ENCODE data around the gene WDR83.

Gene WDR83

DNA sequence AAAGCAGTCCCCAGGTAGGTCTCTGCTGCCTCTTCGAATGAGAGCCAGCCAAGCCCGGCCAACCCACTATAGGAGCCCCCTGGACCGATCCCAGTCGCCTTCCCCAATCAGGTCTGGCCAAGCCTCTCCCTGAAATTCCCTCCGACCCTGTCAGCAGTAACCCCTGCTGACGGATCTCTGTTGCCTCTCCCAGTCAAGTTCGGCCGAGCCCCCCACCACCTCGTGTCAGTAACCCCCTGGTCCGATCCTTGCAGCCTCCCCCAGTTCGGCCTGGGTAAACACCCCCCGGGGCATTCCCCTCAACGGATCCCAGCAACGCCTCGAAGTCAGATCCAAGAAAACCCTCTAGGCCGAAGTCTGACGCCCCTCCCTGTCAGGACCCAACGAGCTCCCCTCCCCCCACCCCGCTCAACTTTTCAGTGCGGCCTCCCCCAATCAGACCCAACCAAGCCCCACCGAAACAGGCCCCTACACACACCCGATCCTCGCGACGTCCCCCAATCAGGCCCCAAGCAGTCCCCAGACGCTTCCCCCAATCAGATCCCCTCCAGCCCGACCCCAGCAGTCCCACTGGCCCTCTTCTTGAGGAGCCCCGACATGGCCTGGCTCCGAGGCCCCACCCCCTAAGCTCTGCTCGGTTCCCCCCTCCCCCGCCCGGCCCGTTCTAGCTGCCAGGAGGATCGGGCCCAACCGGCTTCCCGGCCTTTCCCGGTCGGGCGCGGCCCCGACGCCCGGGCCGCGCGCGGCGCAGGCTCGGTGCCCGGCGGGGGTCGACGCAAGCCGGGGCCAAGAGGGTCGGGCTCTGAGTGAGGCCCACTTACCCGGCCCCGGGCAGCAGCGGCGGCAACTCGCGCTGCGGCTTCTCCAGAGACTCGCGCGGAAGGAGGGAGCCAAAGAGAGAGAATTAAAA is 55.3 kb downstream of the WDR83 start:
- POLR2A ChIA-PET: interaction anchor here (0.6 to 5.1 kb wide), 14 partner anchors 10 to 169 kb away, joined by 3 to 89 read pairs (median 4); partner anchors contain the start of genes FBXW9, GCDH, GET3 and JUNB
- peak overlapping the region; percentile 79 for H3K4me3 ChIP-seq (ENCODE audit: low read depth, low read length)
- peak overlapping the region; percentile 97 for H3K27ac ChIP-seq (ENCODE audit: extremely low read depth, low read depth, low read length)
- H3K4me1 ChIP-seq (ENCODE audit: control insufficient read depth, insufficient read depth, low read length): no peaks in the 10 kb centered on the region
- CTCF ChIA-PET: interaction anchor here (0.6 to 3.3 kb wide), 8 partner anchors 12 to 337 kb away, joined by 3 to 19 read pairs (median 4); partner anchors contain the start of gene TRIR
- H3K9me3 ChIP-seq (ENCODE audit: control insufficient read depth, insufficient read depth, low read depth, low read length): no peaks in the 10 kb centered on the region
- H3K36me3 ChIP-seq (ENCODE audit: control insufficient read depth in 2 of 2, insufficient read depth in 1 of 2, low read length in 2 of 2): peaks cover 19 to 36% of the 10 kb centered on the region in 2 experiments; a peak in 2 of 3 replicates
- TF ChIP-seq ZNF561 (tag by site-specific recombination; IDR thresholded peaks at IDR 0.05; ENCODE audit: borderline replicate concordance) (no peak), BCL11B (tag by site-specific recombination; IDR thresholded peaks at IDR 0.05; ENCODE audit: low read depth) (0 out of 2 replicates have a peak, but pooled peaks have one; percentile 38), ZNF777 (tag by site-specific recombination; IDR thresholded peaks at IDR 0.05; ENCODE audit: borderline replicate concordance) (no peak), ZXDB (tag by site-specific recombination; IDR thresholded peaks at IDR 0.05) (no peak; the same call in 1 of the 2 replicates), ZNF146 (tag by site-specific recombination; IDR thresholded peaks at IDR 0.05) (peak; percentile 6; the same call in 1 of the 2 replicates), ZBTB17 (tag by site-specific recombination; IDR thresholded peaks at IDR 0.05) (peak; percentile 54), KLF1 (tag by site-specific recombination; IDR thresholded peaks at IDR 0.05) (no peak; the same call in 1 of the 2 replicates), ZBTB8A (tag by site-specific recombination; IDR thresholded peaks at IDR 0.05) (no peak), ZNF529 (tag by site-specific recombination; IDR thresholded peaks at IDR 0.05; ENCODE audit: insufficient replicate concordance) (no peak), SCRT2 (tag by site-specific recombination; IDR thresholded peaks at IDR 0.05) (no peak), REPIN1 (tag by site-specific recombination; IDR thresholded peaks at IDR 0.05; ENCODE audit: low read depth) (no peak), ZNF341 (tag by site-specific recombination; IDR thresholded peaks at IDR 0.05; ENCODE audit: low read depth) (no peak; the same call in 1 of the 2 replicates), ZNF335 (tag by site-specific recombination; conservative IDR thresholded peaks at IDR 0.05) (peak; percentile 92), SP2 (tag by site-specific recombination; IDR thresholded peaks at IDR 0.05) (peak; percentile 45), GLIS1 (tag by site-specific recombination; IDR thresholded peaks at IDR 0.05) (peak; percentile 87), ZNF184 (tag by site-specific recombination; IDR thresholded peaks at IDR 0.05) (no peak), ZNF76 (tag by site-specific recombination; IDR thresholded peaks at IDR 0.05; ENCODE audit: borderline replicate concordance, low read depth) (peak; percentile 18; the same call in 1 of the 2 replicates), ZSCAN30 (tag by site-specific recombination; IDR thresholded peaks at IDR 0.05) (0 out of 2 replicates have a peak, but pooled peaks have one; percentile 9), KLF16 (tag by site-specific recombination; IDR thresholded peaks at IDR 0.05) (no peak), ZNF404 (tag by site-specific recombination; IDR thresholded peaks at IDR 0.05) (no peak), YY1 (tag by site-specific recombination; IDR thresholded peaks at IDR 0.05) (no peak), ZNF530 (tag by site-specific recombination; IDR thresholded peaks at IDR 0.05; ENCODE audit: low read depth) (no peak)
- TF ChIP-seq, protein P1, sequence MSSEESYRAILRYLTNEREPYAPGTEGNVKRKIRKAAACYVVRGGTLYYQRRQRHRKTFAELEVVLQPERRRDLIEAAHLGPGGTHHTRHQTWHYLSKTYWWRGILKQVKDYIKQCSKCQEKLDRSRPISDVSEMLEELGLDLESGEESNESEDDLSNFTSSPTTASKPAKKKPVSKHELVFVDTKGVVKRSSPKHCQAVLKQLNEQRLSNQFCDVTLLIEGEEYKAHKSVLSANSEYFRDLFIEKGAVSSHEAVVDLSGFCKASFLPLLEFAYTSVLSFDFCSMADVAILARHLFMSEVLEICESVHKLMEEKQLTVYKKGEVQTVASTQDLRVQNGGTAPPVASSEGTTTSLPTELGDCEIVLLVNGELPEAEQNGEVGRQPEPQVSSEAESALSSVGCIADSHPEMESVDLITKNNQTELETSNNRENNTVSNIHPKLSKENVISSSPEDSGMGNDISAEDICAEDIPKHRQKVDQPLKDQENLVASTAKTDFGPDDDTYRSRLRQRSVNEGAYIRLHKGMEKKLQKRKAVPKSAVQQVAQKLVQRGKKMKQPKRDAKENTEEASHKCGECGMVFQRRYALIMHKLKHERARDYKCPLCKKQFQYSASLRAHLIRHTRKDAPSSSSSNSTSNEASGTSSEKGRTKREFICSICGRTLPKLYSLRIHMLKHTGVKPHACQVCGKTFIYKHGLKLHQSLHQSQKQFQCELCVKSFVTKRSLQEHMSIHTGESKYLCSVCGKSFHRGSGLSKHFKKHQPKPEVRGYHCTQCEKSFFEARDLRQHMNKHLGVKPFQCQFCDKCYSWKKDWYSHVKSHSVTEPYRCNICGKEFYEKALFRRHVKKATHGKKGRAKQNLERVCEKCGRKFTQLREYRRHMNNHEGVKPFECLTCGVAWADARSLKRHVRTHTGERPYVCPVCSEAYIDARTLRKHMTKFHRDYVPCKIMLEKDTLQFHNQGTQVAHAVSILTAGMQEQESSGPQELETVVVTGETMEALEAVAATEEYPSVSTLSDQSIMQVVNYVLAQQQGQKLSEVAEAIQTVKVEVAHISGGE (tag by site-specific recombination; conservative IDR thresholded peaks at IDR 0.05; ENCODE audit: low read depth): 0 out of 2 replicates have a peak, but pooled peaks have one; percentile 21
- TF ChIP-seq, protein P2, sequence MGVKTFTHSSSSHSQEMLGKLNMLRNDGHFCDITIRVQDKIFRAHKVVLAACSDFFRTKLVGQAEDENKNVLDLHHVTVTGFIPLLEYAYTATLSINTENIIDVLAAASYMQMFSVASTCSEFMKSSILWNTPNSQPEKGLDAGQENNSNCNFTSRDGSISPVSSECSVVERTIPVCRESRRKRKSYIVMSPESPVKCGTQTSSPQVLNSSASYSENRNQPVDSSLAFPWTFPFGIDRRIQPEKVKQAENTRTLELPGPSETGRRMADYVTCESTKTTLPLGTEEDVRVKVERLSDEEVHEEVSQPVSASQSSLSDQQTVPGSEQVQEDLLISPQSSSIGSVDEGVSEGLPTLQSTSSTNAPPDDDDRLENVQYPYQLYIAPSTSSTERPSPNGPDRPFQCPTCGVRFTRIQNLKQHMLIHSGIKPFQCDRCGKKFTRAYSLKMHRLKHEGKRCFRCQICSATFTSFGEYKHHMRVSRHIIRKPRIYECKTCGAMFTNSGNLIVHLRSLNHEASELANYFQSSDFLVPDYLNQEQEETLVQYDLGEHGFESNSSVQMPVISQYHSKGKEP (tag by site-specific recombination; IDR thresholded peaks at IDR 0.05): no peak
- TF ChIP-seq, protein P3, sequence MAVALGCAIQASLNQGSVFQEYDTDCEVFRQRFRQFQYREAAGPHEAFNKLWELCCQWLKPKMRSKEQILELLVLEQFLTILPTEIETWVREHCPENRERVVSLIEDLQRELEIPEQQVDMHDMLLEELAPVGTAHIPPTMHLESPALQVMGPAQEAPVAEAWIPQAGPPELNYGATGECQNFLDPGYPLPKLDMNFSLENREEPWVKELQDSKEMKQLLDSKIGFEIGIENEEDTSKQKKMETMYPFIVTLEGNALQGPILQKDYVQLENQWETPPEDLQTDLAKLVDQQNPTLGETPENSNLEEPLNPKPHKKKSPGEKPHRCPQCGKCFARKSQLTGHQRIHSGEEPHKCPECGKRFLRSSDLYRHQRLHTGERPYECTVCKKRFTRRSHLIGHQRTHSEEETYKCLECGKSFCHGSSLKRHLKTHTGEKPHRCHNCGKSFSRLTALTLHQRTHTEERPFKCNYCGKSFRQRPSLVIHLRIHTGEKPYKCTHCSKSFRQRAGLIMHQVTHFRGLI (tag by site-specific recombination; IDR thresholded peaks at IDR 0.05): no peak; the same call in none of the 2 replicates
- TF ChIP-seq, protein P4, sequence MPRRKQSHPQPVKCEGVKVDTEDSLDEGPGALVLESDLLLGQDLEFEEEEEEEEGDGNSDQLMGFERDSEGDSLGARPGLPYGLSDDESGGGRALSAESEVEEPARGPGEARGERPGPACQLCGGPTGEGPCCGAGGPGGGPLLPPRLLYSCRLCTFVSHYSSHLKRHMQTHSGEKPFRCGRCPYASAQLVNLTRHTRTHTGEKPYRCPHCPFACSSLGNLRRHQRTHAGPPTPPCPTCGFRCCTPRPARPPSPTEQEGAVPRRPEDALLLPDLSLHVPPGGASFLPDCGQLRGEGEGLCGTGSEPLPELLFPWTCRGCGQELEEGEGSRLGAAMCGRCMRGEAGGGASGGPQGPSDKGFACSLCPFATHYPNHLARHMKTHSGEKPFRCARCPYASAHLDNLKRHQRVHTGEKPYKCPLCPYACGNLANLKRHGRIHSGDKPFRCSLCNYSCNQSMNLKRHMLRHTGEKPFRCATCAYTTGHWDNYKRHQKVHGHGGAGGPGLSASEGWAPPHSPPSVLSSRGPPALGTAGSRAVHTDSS (tag by site-specific recombination; IDR thresholded peaks at IDR 0.05): peak; percentile 15; the same call in 1 of the 2 replicates
- TF ChIP-seq, protein P5, sequence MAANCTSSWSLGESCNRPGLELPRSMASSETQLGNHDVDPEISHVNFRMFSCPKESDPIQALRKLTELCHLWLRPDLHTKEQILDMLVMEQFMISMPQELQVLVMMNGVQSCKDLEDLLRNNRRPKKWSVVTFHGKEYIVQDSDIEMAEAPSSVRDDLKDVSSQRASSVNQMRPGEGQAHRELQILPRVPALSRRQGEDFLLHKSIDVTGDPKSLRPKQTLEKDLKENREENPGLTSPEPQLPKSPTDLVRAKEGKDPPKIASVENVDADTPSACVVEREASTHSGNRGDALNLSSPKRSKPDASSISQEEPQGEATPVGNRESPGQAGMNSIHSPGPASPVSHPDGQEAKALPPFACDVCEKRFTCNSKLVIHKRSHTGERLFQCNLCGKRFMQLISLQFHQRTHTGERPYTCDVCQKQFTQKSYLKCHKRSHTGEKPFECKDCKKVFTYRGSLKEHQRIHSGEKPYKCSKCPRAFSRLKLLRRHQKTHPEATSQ (tag by site-specific recombination; IDR thresholded peaks at IDR 0.05): no peak

Measured in HEK293 (cell line).